ENCODE measurements around the gene HNF4A. TPM values are rescaled to one million over a fixed set of nuclear protein-coding genes. Genes with fewer than 3 reads are reported as not detected.

HNF4A gene
- total and polyA plus RNA-seq, 2 of the 13 experiments (the other 11 are each of a cell fraction or from before 2014, with no cell fraction given) = 80.9 to 169 TPM

- TF ChIP-seq MYC (CRISPR knock-in tag; IDR thresholded peaks at IDR 0.05; ENCODE audit: borderline replicate concordance) (no peak; the same call in 1 of the 2 replicates), ZNF75D (CRISPR knock-in tag; IDR thresholded peaks at IDR 0.05; ENCODE audit: borderline replicate concordance) (no peak), RXRA (CRISPR knock-in tag; IDR thresholded peaks at IDR 0.05) (no peak), SMAD3 (CRISPR knock-in tag; IDR thresholded peaks at IDR 0.05) (no peak), MXD4 (CRISPR knock-in tag; IDR thresholded peaks at IDR 0.05) (no peak), ATF6 (CRISPR knock-in tag; conservative IDR thresholded peaks at IDR 0.05) (no peak), PHF20 (CRISPR knock-in tag; IDR thresholded peaks at IDR 0.05) (no peak; the same call in 1 of the 2 replicates), ZNF432 (CRISPR knock-in tag; IDR thresholded peaks at IDR 0.05; ENCODE audit: borderline replicate concordance) (no peak), ARID3A (IDR thresholded peaks at IDR 0.05; ENCODE audit: low read depth, low read length) (no peak), DNMT1 (CRISPR knock-in tag; IDR thresholded peaks at IDR 0.05) (no peak), FOXK2 (IDR thresholded peaks at IDR 0.05) (no peak; the same call in 1 of the 2 replicates), HOXA3 (CRISPR knock-in tag; IDR thresholded peaks at IDR 0.05) (no peak), MTF2 (CRISPR knock-in tag; IDR thresholded peaks at IDR 0.05; ENCODE audit: borderline replicate concordance) (0 out of 2 replicates have a peak, but pooled peaks have one; percentile 10), ZNF567 (CRISPR knock-in tag; IDR thresholded peaks at IDR 0.05; ENCODE audit: borderline replicate concordance) (no peak), ZNF207 (IDR thresholded peaks at IDR 0.05; ENCODE audit: borderline replicate concordance) (no peak), SETDB1 (CRISPR knock-in tag; IDR thresholded peaks at IDR 0.05; ENCODE audit: borderline replicate concordance) (no peak; the same call in 1 of the 2 replicates), GATA4 (IDR thresholded peaks at IDR 0.05; ENCODE audit: borderline replicate concordance, low read depth) (no peak), ASH2L (IDR thresholded peaks at IDR 0.05; ENCODE audit: insufficient read length, low read depth, low read length) (no peak), GMEB1 (CRISPR knock-in tag; IDR thresholded peaks at IDR 0.05; ENCODE audit: borderline replicate concordance) (no peak), SKI (IDR thresholded peaks at IDR 0.05; ENCODE audit: partially characterized antibody) (no peak), ZNF660 (CRISPR knock-in tag; IDR thresholded peaks at IDR 0.05; ENCODE audit: borderline replicate concordance, low read depth) (no peak)
- TF ChIP-seq, protein P1, sequence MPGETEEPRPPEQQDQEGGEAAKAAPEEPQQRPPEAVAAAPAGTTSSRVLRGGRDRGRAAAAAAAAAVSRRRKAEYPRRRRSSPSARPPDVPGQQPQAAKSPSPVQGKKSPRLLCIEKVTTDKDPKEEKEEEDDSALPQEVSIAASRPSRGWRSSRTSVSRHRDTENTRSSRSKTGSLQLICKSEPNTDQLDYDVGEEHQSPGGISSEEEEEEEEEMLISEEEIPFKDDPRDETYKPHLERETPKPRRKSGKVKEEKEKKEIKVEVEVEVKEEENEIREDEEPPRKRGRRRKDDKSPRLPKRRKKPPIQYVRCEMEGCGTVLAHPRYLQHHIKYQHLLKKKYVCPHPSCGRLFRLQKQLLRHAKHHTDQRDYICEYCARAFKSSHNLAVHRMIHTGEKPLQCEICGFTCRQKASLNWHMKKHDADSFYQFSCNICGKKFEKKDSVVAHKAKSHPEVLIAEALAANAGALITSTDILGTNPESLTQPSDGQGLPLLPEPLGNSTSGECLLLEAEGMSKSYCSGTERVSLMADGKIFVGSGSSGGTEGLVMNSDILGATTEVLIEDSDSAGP (CRISPR knock-in tag; IDR thresholded peaks at IDR 0.05; ENCODE audit: borderline replicate concordance) = no peak
Observed at GRCh38 chr20:44401770-44402390, 46.4 kb downstream of the HNF4A start (continued).
